Muscle of arm (tissue), 12 donors: Measurements from ENCODE around the gene NAA30. TPM values are rescaled to one million over a fixed set of nuclear protein-coding genes. Genes with fewer than 3 reads are reported as not detected.

Source experiments
- polyA plus RNA-seq, 12 donors: library from polyadenylated mRNA; unstranded; fragments of 120-200 nt; gene quantifications; one replicate each; pipeline ENCODE4 v1.2.1, GENCODE V29; 2013; ENCODE audit not compliant: insufficient read length in 12 of 12

NAA30 gene
- polyA plus RNA-seq, 12 donors, result 15.8 to 31.8 (median 26.0) TPM; not detected in 1

Other genes starting within 250 kb of the NAA30 start
- gene EXOC5, start 121.7 kb upstream of the NAA30 start, polyA plus RNA-seq, result 10 to 100 TPM in 11 of 12 donors, not detected in 1; 44.1 to 90.2 (median 79.3) TPM
- 10 to 100 TPM in 11 of 12 donors, not detected in 1; 12.8 to 46.8 (median 37.2) TPM for gene AP5M1, start 121.6 kb upstream of the NAA30 start, polyA plus RNA-seq
- gene CCDC198, start 103.3 kb downstream of the NAA30 start, polyA plus RNA-seq, result 1 to 10 TPM in 1 of 12 donors, under 1 TPM in 6, not detected in 5; 0.16 to 1.2 (median 0.32) TPM